HepG2 (cell line): ENCODE measurements around the gene PRKCI. TPM values are rescaled to one million over a fixed set of nuclear protein-coding genes. Genes with fewer than 3 reads are reported as not detected.

Experiments
- ATAC-seq: fragments of 200-7000 bp; cut with Tn5 transposase; 3 replicates; pipeline ENCODE4 v1.9.1; 2020; ENCODE audit warnings: mild to moderate bottlenecking, moderate library complexity
- BruUV-seq: library from RNA; stranded (reverse); fragments of 400-500 nt; replicated peaks from 2 replicates; lab custom pipeline; 2021; lab: Mats Ljungman, UMichigan
- CTCF ChIA-PET: fragments of 300-600 bp; formaldehyde crosslinking; extraction: SDS; loops from one replicate; lab custom pipeline; 2021; ENCODE audit warnings: low total read pairs, inconsistent platforms, low intra/inter-chr PET ratio; lab: Yijun Ruan, JAX
- POLR2A ChIA-PET: fragments of 350-600 bp; sonication (Branson Sonifier 250); formaldehyde crosslinking; loops from one replicate; lab custom pipeline; 2020; ENCODE audit warnings: antibody characterized with exemption, inconsistent platforms; lab: Yijun Ruan, JAX
- DNase-seq: peaks from one replicate; pipeline ENCODE4 v3.0.0-alpha.2; 2015; ENCODE audit warnings: low spot score
- FAIRE-seq: peaks from 3 replicates; lab custom pipeline; 2011; peaks lifted over from hg19 to GRCh38; lab: Jason Lieb, UNC
- H2AFZ ChIP-seq: one replicate; pipeline ENCODE4 v1.6.1; 2011; ENCODE audit warnings: low read length, inconsistent platforms
- H3K27ac ChIP-seq: fragments of 300-600 bp; 3 replicates; pipeline ENCODE4 v1.8.0; 2011; ENCODE audit warnings: mixed run types, mild to moderate bottlenecking, mixed read lengths, low read length, inconsistent platforms; ENCODE audit not compliant: insufficient read depth; ENCODE audit errors: extremely low read length
- H3K27me3 ChIP-seq, 2 experiments: fragments of 200-600 bp in 1 of 2; 2 replicates in 1 of 2; 3 replicates in 1 of 2; pipeline versions ENCODE4 v1.6.0 to v1.8.0; 2011; ENCODE audit warnings: low read length in 2 of 2, mild to moderate bottlenecking in 2 of 2, moderate library complexity in 2 of 2, inconsistent platforms in 1 of 2; ENCODE audit not compliant: insufficient read depth in 2 of 2, control insufficient read depth in 1 of 2
- H3K36me3 ChIP-seq, 2 experiments: fragments of 200-600 bp in 1 of 2; replicated peaks in 1 of 2; 2 replicates in 1 of 2; 3 replicates in 1 of 2; pipeline versions ENCODE4 v1.5.1 to v1.8.0; 2011; ENCODE audit warnings: low read length in 2 of 2, inconsistent platforms in 1 of 2; ENCODE audit not compliant: insufficient read depth in 2 of 2, control insufficient read depth in 1 of 2
- H3K4me1 ChIP-seq: 2 replicates; pipeline ENCODE4 v1.5.1; 2012; ENCODE audit warnings: low read length, inconsistent platforms; ENCODE audit not compliant: insufficient read depth
- H3K4me2 ChIP-seq: 2 replicates; pipeline ENCODE4 v1.6.0; 2011; ENCODE audit warnings: low read depth, low read length, inconsistent platforms
- H3K4me3 ChIP-seq, 3 experiments: fragments of 200-600 bp in 1 of 3; sonication (generic), shearing (Covaris generic) in 1 of 3; replicated peaks in 1 of 3; 2 replicates each; pipeline ENCODE4 v1.5.1; 2011 to 2016; ENCODE audit warnings: low read length in 3 of 3, inconsistent platforms in 2 of 3, low read depth in 2 of 3, mild to moderate bottlenecking in 2 of 3, control low read depth in 1 of 3, mixed read lengths in 1 of 3; ENCODE audit not compliant: insufficient read depth in 1 of 3
- H3K79me2 ChIP-seq: one replicate; pipeline ENCODE4 v1.6.1; 2011; ENCODE audit warnings: low read length, inconsistent platforms; ENCODE audit not compliant: insufficient read depth
- H3K9ac ChIP-seq: 2 replicates; pipeline ENCODE4 v1.6.0; 2011; ENCODE audit warnings: mild to moderate bottlenecking, low read depth, low read length, inconsistent platforms; ENCODE audit not compliant: insufficient read depth
- H3K9me3 ChIP-seq: 2 replicates; pipeline ENCODE4 v1.5.1; 2012; ENCODE audit warnings: mild to moderate bottlenecking, low read length
- H4K20me1 ChIP-seq: 2 replicates; pipeline ENCODE4 v1.6.0; 2011; ENCODE audit warnings: inconsistent platforms, mild to moderate bottlenecking, low read length, moderate library complexity; ENCODE audit not compliant: insufficient read depth
- KLF12 ChIP-seq: sonication (generic); formaldehyde crosslinking; IDR thresholded peaks from 2 replicates; pipeline ENCODE4 v1.4.0; 2020; ENCODE audit warnings: missing genetic modification reagents, borderline replicate concordance
- PAWR ChIP-seq: sonication (generic); formaldehyde crosslinking; IDR thresholded peaks from 2 replicates; pipeline ENCODE4 v1.4.0; 2020; ENCODE audit warnings: missing genetic modification reagents, mild to moderate bottlenecking, borderline replicate concordance
- ZNF598 ChIP-seq: sonication (generic); formaldehyde crosslinking; IDR thresholded peaks from 2 replicates; pipeline ENCODE4 v1.5.1; 2020; ENCODE audit warnings: mild to moderate bottlenecking, missing genetic modification reagents, borderline replicate concordance
- ZNF670 ChIP-seq: sonication (generic); formaldehyde crosslinking; IDR thresholded peaks from 2 replicates; pipeline ENCODE4 v1.8.0; 2022; ENCODE audit warnings: mild to moderate bottlenecking, missing genetic modification reagents, borderline replicate concordance
- WGBS: methylation state at CpG from one replicate; pipeline ENCODE4 v1.1.6; 2017; ENCODE audit warnings: low lambda C conversion rate; 5-methylcytosine and 5-hydroxymethylcytosine counted together
- in situ Hi-C: cut with HindIII; loops from 2 replicates; pipeline ENCODE4 v1.10.0; 2017; ENCODE audit warnings: low pct_unique_long_range_greater_than_20kb; ENCODE audit not compliant: extremely low pct_ligation_motif_present
- intact Hi-C: fragments of 100-400 bp; cut with micrococcal nuclease; formaldehyde crosslinking; loops from one replicate; pipeline ENCODE4 v1.10.0; 2022; ENCODE audit not compliant: unreplicated experiment
- polyA plus RNA-seq, 8 experiments: library from polyadenylated mRNA; depleted of rRNA in 3 of 8; stranded (reverse) in 7 of 8; unstranded in 1 of 8; fragments of >200 nt; fragmentation: Illumina TruSeq in 4 of 8; extraction: Trizol in 4 of 8; gene quantifications; 2 replicates each; pipeline versions ENCODE4 v1.2.1 to v1.2.3, GENCODE V29; 2011 to 2016; ENCODE audit warnings: low read depth in 4 of 8, missing spikeins in 1 of 8, mixed read lengths in 1 of 8; ENCODE audit not compliant: insufficient read depth in 1 of 8
- total RNA-seq, 5 experiments: library from RNA; depleted of rRNA; stranded (reverse); fragments of >200 nt; fragmentation: Illumina TruSeq; extraction: Trizol; gene quantifications; 2 replicates each; pipeline ENCODE4 v1.2.3, GENCODE V29; 2016; ENCODE audit warnings: low read depth in 1 of 5
- TF ChIP-seq, protein P1 (sequence below): fragments of 450-650 bp; IDR thresholded peaks from 2 replicates; pipeline ENCODE4 v1.6.1; 2016

PRKCI gene
- total and polyA plus RNA-seq, 2 of the 13 experiments (the other 11 are each of a cell fraction or from before 2014, with no cell fraction given), result 17.2 to 30.4 TPM

DNA sequence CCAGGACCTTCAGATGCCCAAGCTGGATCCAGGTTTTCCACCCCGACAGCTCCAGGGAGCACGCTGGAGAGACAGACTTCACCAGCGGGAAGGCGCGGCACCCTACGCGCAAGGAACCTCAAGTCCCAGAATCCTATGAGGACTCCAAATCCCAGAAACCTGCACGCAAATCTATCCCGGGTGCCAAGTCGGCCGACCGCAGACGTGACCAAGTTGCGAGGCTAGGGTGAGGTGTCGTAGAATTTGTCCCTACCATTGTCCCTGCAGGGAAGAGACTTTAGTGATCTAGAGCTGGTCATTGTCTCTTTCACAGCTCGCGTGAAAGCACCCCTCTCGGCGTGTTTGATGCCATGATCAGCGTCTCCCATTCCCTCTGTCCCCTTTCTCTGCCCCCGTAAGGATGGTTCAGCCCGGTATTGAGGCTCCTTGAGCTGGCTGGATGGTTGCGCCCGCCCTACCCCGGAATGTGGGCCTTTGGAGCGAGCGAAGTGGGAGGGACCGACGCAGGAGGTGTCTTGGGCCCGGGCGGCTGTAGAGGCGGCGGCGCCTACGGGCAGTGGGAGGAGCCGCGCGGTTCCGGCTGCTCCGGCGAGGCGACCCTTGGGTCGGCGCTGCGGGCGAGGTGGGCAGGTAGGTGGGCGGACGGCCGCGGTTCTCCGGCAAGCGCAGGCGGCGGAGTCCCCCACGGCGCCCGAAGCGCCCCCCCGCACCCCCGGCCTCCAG lies at the start of gene PRKCI (continued):
- TF ChIP-seq ZNF598 (CRISPR knock-in tag), result 0 out of 2 replicates have a peak, but pooled peaks have one; percentile 35

DNA sequence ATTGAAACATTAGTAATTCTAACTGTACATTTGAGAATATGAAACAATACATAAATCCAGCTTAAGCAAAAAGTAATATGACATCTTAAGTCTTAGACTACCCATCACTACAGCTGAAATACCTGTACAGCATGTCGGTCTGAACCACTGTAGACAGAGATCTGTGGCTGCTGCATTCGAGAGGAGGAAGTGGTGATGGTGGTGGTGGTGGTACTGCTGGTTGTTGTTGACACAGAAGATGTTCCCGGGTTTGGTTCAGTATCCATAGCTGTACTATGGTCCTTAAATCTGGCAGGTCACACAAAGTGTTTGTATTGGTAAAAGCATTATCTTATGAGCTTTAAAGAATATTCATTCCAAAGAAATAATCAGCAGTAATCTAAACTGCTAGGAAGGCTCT lies 43.6 kb upstream of the PRKCI start:
- Histone ChIP-seq H3K79me2 (peaks cover 40% of the 10 kb centered on the region), H3K27me3 (no peaks in the 10 kb centered on the region; a peak in 1 of 5 replicates), H3K27ac (no peak overlapping the region), H3K36me3 (peaks cover 1 to 36% of the 10 kb centered on the region in 2 experiments), H3K9me3 (no peaks in the 10 kb centered on the region), H3K9ac (no peak overlapping the region), H3K4me2 (no peak overlapping the region), H3K4me3 (no peak overlapping the region), H3K4me1 (peaks cover 18% of the 10 kb centered on the region), H2AFZ (no peak overlapping the region), H4K20me1 (no peaks in the 10 kb centered on the region)
- CTCF ChIA-PET, result no interaction called here
- no peak for DNase-seq
- POLR2A ChIA-PET, result interaction anchor here (1.2 kb wide), 1 partner anchor 10 kb away, joined by 3 read pairs; no protein-coding TSS in a partner anchor
- in situ Hi-C loops (no loop called here), intact Hi-C loops (no loop called here)
- 84% methylated on average over 3 of the region's 3 CpGs for whole genome bisulfite sequencing
- FAIRE-seq, result no peak
- no peak for TF ChIP-seq PAWR (CRISPR knock-in tag)
- no peak for TF ChIP-seq ZNF670 (CRISPR knock-in tag)
- TF ChIP-seq KLF12 (CRISPR knock-in tag), result no peak
- TF ChIP-seq, protein P1, sequence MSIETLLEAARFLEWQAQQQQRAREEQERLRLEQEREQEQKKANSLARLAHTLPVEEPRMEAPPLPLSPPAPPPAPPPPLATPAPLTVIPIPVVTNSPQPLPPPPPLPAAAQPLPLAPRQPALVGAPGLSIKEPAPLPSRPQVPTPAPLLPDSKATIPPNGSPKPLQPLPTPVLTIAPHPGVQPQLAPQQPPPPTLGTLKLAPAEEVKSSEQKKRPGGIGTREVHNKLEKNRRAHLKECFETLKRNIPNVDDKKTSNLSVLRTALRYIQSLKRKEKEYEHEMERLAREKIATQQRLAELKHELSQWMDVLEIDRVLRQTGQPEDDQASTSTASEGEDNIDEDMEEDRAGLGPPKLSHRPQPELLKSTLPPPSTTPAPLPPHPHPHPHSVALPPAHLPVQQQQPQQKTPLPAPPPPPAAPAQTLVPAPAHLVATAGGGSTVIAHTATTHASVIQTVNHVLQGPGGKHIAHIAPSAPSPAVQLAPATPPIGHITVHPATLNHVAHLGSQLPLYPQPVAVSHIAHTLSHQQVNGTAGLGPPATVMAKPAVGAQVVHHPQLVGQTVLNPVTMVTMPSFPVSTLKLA, result no peak
- ATAC-seq, result no peak
- no TSS peak for BruUV-seq
